ENCODE results near the gene KCNQ1. TPM values are rescaled to one million over a fixed set of nuclear protein-coding genes. Genes with fewer than 3 reads are reported as not detected.

The KCNQ1 gene
- total and polyA plus RNA-seq, 2 donors (not counting 3 experiments of a cell fraction or from before 2014, with no cell fraction given), result 0.07 to 0.09 TPM

GRCh38 chr11:2498750-2499149, 53.9 kb downstream of the KCNQ1 start:
- TF ChIP-seq EZH2 (IDR thresholded peaks at IDR 0.05; ENCODE audit: borderline replicate concordance, low read depth, low read length, severe bottlenecking) (no peak), POLR2A (IDR thresholded peaks at IDR 0.05; ENCODE audit: low read depth, low read length) (no peak), JUN (IDR thresholded peaks at IDR 0.05; ENCODE audit: borderline replicate concordance, insufficient read depth, insufficient read length, low read depth) (no peak), MAX (IDR thresholded peaks at IDR 0.05; ENCODE audit: insufficient read depth, insufficient read length) (no peak), GATA2 (IDR thresholded peaks at IDR 0.05; ENCODE audit: insufficient read depth, insufficient read length, low read depth, low read length) (no peak), MYC (IDR thresholded peaks at IDR 0.05; ENCODE audit: low read depth, low read length) (no peak), POLR2AphosphoS5 (IDR thresholded peaks at IDR 0.05; ENCODE audit: insufficient read depth, low read depth, low read length) (no peak), FOS (IDR thresholded peaks at IDR 0.05; ENCODE audit: borderline replicate concordance, insufficient read depth, low read length) (no peak)
- TF ChIP-seq, protein P1, sequence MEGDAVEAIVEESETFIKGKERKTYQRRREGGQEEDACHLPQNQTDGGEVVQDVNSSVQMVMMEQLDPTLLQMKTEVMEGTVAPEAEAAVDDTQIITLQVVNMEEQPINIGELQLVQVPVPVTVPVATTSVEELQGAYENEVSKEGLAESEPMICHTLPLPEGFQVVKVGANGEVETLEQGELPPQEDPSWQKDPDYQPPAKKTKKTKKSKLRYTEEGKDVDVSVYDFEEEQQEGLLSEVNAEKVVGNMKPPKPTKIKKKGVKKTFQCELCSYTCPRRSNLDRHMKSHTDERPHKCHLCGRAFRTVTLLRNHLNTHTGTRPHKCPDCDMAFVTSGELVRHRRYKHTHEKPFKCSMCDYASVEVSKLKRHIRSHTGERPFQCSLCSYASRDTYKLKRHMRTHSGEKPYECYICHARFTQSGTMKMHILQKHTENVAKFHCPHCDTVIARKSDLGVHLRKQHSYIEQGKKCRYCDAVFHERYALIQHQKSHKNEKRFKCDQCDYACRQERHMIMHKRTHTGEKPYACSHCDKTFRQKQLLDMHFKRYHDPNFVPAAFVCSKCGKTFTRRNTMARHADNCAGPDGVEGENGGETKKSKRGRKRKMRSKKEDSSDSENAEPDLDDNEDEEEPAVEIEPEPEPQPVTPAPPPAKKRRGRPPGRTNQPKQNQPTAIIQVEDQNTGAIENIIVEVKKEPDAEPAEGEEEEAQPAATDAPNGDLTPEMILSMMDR (IDR thresholded peaks at IDR 0.05; ENCODE audit: extremely low read depth in 1 of 2, insufficient read depth in 1 of 2, low read depth in 1 of 2, low read length in 2 of 2), result no peak
- Histone ChIP-seq H3K27ac (ENCODE audit: insufficient read depth, low read depth, low read length) (no peak overlapping the region), H3K9me1 (replicated peaks; ENCODE audit: control insufficient read depth, extremely low read depth, insufficient read depth, low read length) (no peaks in the 10 kb centered on the region), H3K9me3 (replicated peaks; ENCODE audit: control insufficient read depth, insufficient read depth, low read length) (no peaks in the 10 kb centered on the region), H3K9ac (replicated peaks; ENCODE audit: extremely low read depth, insufficient read depth, low read length) (no peak overlapping the region), H3K79me2 (ENCODE audit: control insufficient read depth, insufficient read depth, low read length) (no peaks in the 10 kb centered on the region), H3K4me3 (replicated peaks in 1 of 3; ENCODE audit: insufficient read depth in 1 of 3, low read depth in 1 of 3, low read length in 3 of 3) (no peak overlapping the region), H3K4me2 (ENCODE audit: insufficient read depth, low read length) (no peak overlapping the region), H3K4me1 (ENCODE audit: control insufficient read depth, extremely low read depth, insufficient read depth, low read length) (no peaks in the 10 kb centered on the region), H3K27me3 (ENCODE audit: control insufficient read depth in 2 of 2, insufficient read depth in 2 of 2, low read length in 2 of 2) (no peaks in the 10 kb centered on the region), H2AFZ (ENCODE audit: low read depth, low read length) (no peak overlapping the region), H3K36me3 (ENCODE audit: control insufficient read depth in 2 of 2, extremely low read depth in 1 of 2, insufficient read depth in 2 of 2, low read length in 2 of 2) (no peaks in the 10 kb centered on the region), H4K20me1 (replicated peaks; ENCODE audit: control insufficient read depth, extremely low read depth, insufficient read depth, low read length) (no peaks in the 10 kb centered on the region)
- no peak for DNase-seq (ENCODE audit: low read depth, low spot score)
- POLR2A ChIA-PET, result no interaction called here
- FAIRE-seq, result no peak
- CTCF ChIA-PET, result no interaction called here
- intact Hi-C loops (cut with micrococcal nuclease) (no loop called here), dilution Hi-C loops (cut with MboI; ENCODE audit: extremely low pct_ligation_motif_present, low sequenced_read_pairs) (no loop called here)
- BruUV-seq (replicated peaks), result no TSS peak
